A549 (cell line): ENCODE results near the gene MCTP1. TPM values are rescaled to one million over a fixed set of nuclear protein-coding genes. Genes with fewer than 3 reads are reported as not detected.

ENCODE experiments used
- ATAC-seq, 2 experiments: fragments of 200-7000 bp in 1 of 2; fragments of >200 bp in 1 of 2; cut with Nextera tagmentation in 1 of 2; cut with Tn5 transposase in 1 of 2; 3 replicates each; pipeline versions ENCODE4 v1.8.0 to v1.9.1; 2018 to 2020; ENCODE audit warnings: mild to moderate bottlenecking in 1 of 2, moderate library complexity in 1 of 2
- CTCF ChIA-PET: fragments of 300-600 bp; sonication (Branson Sonifier 250); formaldehyde crosslinking; extraction: SDS; loops from one replicate; lab custom pipeline; 2021; ENCODE audit warnings: antibody characterized with exemption, inconsistent platforms; lab: Yijun Ruan, JAX
- POLR2A ChIA-PET: fragments of 350-600 bp; formaldehyde crosslinking; extraction: SDS; loops from one replicate; lab custom pipeline; 2021; ENCODE audit warnings: antibody characterized with exemption, inconsistent platforms; lab: Yijun Ruan, JAX
- DNase-seq, 2 experiments: peaks; one replicate each; pipeline versions ENCODE4 v3.0.0 to v3.0.0-alpha.2; 2011 to 2016; ENCODE audit warnings: low read depth in 1 of 2, low spot score in 1 of 2
- FAIRE-seq: peaks from 2 replicates; lab custom pipeline; 2011; peaks lifted over from hg19 to GRCh38; lab: Jason Lieb, UNC
- H3K27ac ChIP-seq, 2 experiments: fragments of >200 bp; sonication (Bioruptor Twin); formaldehyde crosslinking; 3 replicates each; pipeline ENCODE4 v1.5.1; 2016 to 2017
- H3K4me1 ChIP-seq: fragments of >200 bp; sonication (Bioruptor Twin); formaldehyde crosslinking; 3 replicates; pipeline ENCODE4 v1.6.1; 2016
- H3K4me2 ChIP-seq: fragments of >200 bp; sonication (Bioruptor Twin); formaldehyde crosslinking; 3 replicates; pipeline ENCODE4 v1.6.1; 2016
- H3K4me3 ChIP-seq: fragments of >200 bp; sonication (Bioruptor Twin); formaldehyde crosslinking; 3 replicates; pipeline ENCODE4 v1.5.1; 2016
- H3K9me3 ChIP-seq: fragments of >200 bp; sonication (Bioruptor Twin); formaldehyde crosslinking; 3 replicates; pipeline ENCODE4 v1.6.1; 2016
- CBX8 ChIP-seq: fragments of 200-600 bp; sonication (generic); IDR thresholded peaks from 2 replicates; pipeline ENCODE4 v1.6.1; 2016
- CHD2 ChIP-seq: fragments of 150-350 bp; IDR thresholded peaks from 2 replicates; pipeline ENCODE4 v1.6.1; 2014; ENCODE audit warnings: low read length; ENCODE audit not compliant: partially characterized antibody
- EHF ChIP-seq: fragments of 250-450 bp; sonication (Bioruptor Pico); IDR thresholded peaks from 2 replicates; pipeline ENCODE4 v1.5.0; 2020; ENCODE audit warnings: mild to moderate bottlenecking
- EHMT2 ChIP-seq: fragments of 200-600 bp; sonication (generic); IDR thresholded peaks from 2 replicates; pipeline ENCODE4 v1.6.1; 2016; ENCODE audit warnings: antibody characterized with exemption, low read depth, mild to moderate bottlenecking, moderate library complexity
- EP300 ChIP-seq, 2 experiments: fragments of >200 bp; sonication (Bioruptor Twin); formaldehyde crosslinking; IDR thresholded peaks; 2 replicates in 1 of 2; 3 replicates in 1 of 2; pipeline ENCODE4 v1.6.1; 2016 to 2017
- ESRRA ChIP-seq: fragments of 150-350 bp; IDR thresholded peaks from 2 replicates; pipeline ENCODE4 v1.6.1; 2014; ENCODE audit warnings: mild to moderate bottlenecking, low read length, borderline replicate concordance
- FOSB ChIP-seq: fragments of 250-450 bp; sonication (Bioruptor Pico); IDR thresholded peaks from 2 replicates; pipeline ENCODE4 v1.5.0; 2020; ENCODE audit warnings: mild to moderate bottlenecking, moderate library complexity
- GATA3 ChIP-seq: IDR thresholded peaks from 2 replicates; pipeline ENCODE4 v1.6.1; 2012; ENCODE audit warnings: borderline replicate concordance
- HOXB5 ChIP-seq: fragments of 250-450 bp; sonication (Bioruptor Pico); IDR thresholded peaks from 2 replicates; pipeline ENCODE4 v1.5.0; 2020; ENCODE audit warnings: mild to moderate bottlenecking, moderate library complexity
- JUN ChIP-seq, 2 experiments: fragments of >200 bp; sonication (Bioruptor Twin); formaldehyde crosslinking; IDR thresholded peaks; 2 replicates in 1 of 2; 3 replicates in 1 of 2; pipeline ENCODE4 v1.6.1; 2016 to 2017
- KDM1A ChIP-seq: fragments of 200-600 bp; sonication (generic); IDR thresholded peaks from 2 replicates; pipeline ENCODE4 v1.6.1; 2016; ENCODE audit warnings: low read depth, mild to moderate bottlenecking
- MYC ChIP-seq: IDR thresholded peaks from 2 replicates; pipeline ENCODE4 v1.6.1; 2012; ENCODE audit warnings: mild to moderate bottlenecking, inconsistent platforms, low read length, improper control_type of control experiment, borderline replicate concordance
- NFE2L2 ChIP-seq: fragments of 150-350 bp; conservative IDR thresholded peaks from 2 replicates; pipeline ENCODE4 v1.6.1; 2014; ENCODE audit warnings: low read length
- NPAS2 ChIP-seq: fragments of 250-450 bp; sonication (Bioruptor Pico); IDR thresholded peaks from 2 replicates; pipeline ENCODE4 v1.8.0; 2022; ENCODE audit warnings: mild to moderate bottlenecking, moderate library complexity, borderline replicate concordance
- PHF8 ChIP-seq: fragments of 200-600 bp; sonication (generic); IDR thresholded peaks from 2 replicates; pipeline ENCODE4 v1.6.1; 2016; ENCODE audit warnings: low read depth, mild to moderate bottlenecking, antibody characterized with exemption, moderate library complexity, borderline replicate concordance
- POLR2AphosphoS2 ChIP-seq: conservative IDR thresholded peaks from 2 replicates; pipeline ENCODE4 v1.6.1; 2012; ENCODE audit warnings: low read length, improper control_type of control experiment, inconsistent platforms
- RARB ChIP-seq: fragments of 250-450 bp; sonication (Bioruptor Pico); IDR thresholded peaks from 2 replicates; pipeline ENCODE4 v1.8.0; 2021; ENCODE audit warnings: mild to moderate bottlenecking, moderate library complexity
- RCOR1 ChIP-seq: fragments of 150-350 bp; IDR thresholded peaks from 2 replicates; pipeline ENCODE4 v1.6.1; 2014; ENCODE audit warnings: antibody characterized with exemption, low read length, low read depth
- SREBF2 ChIP-seq: fragments of 450-650 bp; IDR thresholded peaks from 2 replicates; pipeline ENCODE4 v1.6.1; 2014; ENCODE audit warnings: mild to moderate bottlenecking, moderate library complexity
- TP53 ChIP-seq: fragments of 250-450 bp; sonication (Bioruptor Pico); IDR thresholded peaks from 2 replicates; pipeline ENCODE4 v1.5.0; 2021; ENCODE audit warnings: mild to moderate bottlenecking, moderate library complexity
- ZC3H11A ChIP-seq: fragments of 450-650 bp; IDR thresholded peaks from 2 replicates; pipeline ENCODE4 v1.6.1; 2014; ENCODE audit warnings: antibody characterized with exemption, mild to moderate bottlenecking
- ZFP36 ChIP-seq: fragments of 450-650 bp; IDR thresholded peaks from 2 replicates; pipeline ENCODE4 v1.6.1; 2014; ENCODE audit warnings: borderline replicate concordance; ENCODE audit not compliant: partially characterized antibody
- WGBS: methylation state at CpG from one replicate; pipeline ENCODE4 v1.1.6; 2017; ENCODE audit errors: missing lambda C conversion rate; 5-methylcytosine and 5-hydroxymethylcytosine counted together
- polyA plus RNA-seq, 4 experiments: library from polyadenylated mRNA; depleted of rRNA in 3 of 4; stranded (reverse); fragments of >200 nt; fragmentation: RNase III in 1 of 4; extraction: RNeasy Plus Mini Kit Qiagen cat#74134 plus additional on column Dnase treatment in 1 of 4; gene quantifications; 2 replicates in 3 of 4; 3 replicates in 1 of 4; pipeline ENCODE4 v1.2.3, GENCODE V29; 2011 to 2017
- TF ChIP-seq, protein P1 (sequence below): fragments of 150-350 bp; IDR thresholded peaks from 2 replicates; pipeline ENCODE4 v1.6.1; 2014; ENCODE audit warnings: low read depth, mild to moderate bottlenecking, low read length
- TF ChIP-seq, protein P2 (sequence below): fragments of 200-600 bp; sonication (generic); IDR thresholded peaks from 2 replicates; pipeline ENCODE4 v1.6.1; 2016; ENCODE audit warnings: antibody characterized with exemption, mild to moderate bottlenecking, moderate library complexity
- TF ChIP-seq, protein P3 (sequence below): fragments of 250-450 bp; sonication (Bioruptor Pico); IDR thresholded peaks from 2 replicates; pipeline ENCODE4 v1.5.0; 2021; ENCODE audit warnings: mild to moderate bottlenecking, moderate library complexity, borderline replicate concordance
- TF ChIP-seq, protein P4 (sequence below): IDR thresholded peaks from 2 replicates; pipeline ENCODE4 v1.6.1; 2012
- TF ChIP-seq, protein P5 (sequence below): fragments of 250-450 bp; sonication (Bioruptor Pico); IDR thresholded peaks from 2 replicates; pipeline ENCODE4 v1.5.0; 2020; ENCODE audit warnings: low read depth, mild to moderate bottlenecking, moderate library complexity
- TF ChIP-seq, protein P6 (sequence below): IDR thresholded peaks from 2 replicates; pipeline ENCODE4 v1.6.1; 2012

Gene MCTP1
- polyA plus RNA-seq, 2 of the 4 experiments (the other 2 are of a cell fraction) = 5.4 to 6.9 TPM

DNA sequence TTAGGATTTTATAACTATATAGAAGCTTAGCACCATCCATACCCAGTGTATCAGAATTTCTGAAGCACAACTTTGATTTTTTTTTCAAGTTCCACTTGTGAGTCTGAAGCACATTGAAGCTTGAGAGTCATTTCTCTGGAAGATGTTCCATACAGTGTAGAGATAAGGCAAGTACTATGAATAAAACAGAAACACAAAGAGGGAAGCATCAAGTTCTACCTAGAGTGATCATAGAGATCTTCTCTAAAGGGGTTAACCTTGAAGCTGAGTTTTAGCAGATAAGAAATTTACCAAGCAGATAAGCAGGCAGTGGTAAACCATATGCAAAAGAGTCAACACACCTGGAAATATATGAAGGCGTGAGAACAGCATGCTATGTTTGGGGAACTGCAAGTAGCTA is 125.3 kb downstream of the MCTP1 start:
- ChIA-PET CTCF (no interaction called here), POLR2A (no interaction called here)
- WGBS = 4% methylated on average over 1 of the region's 1 CpG
- no peaks in the 10 kb centered on the region for H3K4me1 ChIP-seq
- ATAC-seq (no peak), FAIRE-seq (no peak), DNase-seq (no peak)
- H3K9me3 ChIP-seq = no peaks in the 10 kb centered on the region
- H3K27ac ChIP-seq = no peak overlapping the region
- no peak overlapping the region for H3K4me2 ChIP-seq
- TF ChIP-seq SREBF2 (no peak), CHD2 (no peak), EHMT2 (no peak), CBX8 (no peak), HOXB5 (CRISPR knock-in tag) (no peak), NFE2L2 (no peak), ZC3H11A (no peak), KDM1A (no peak), ESRRA (no peak), EP300 (IDR thresholded peaks at IDR 0.05) (no peak), PHF8 (no peak), JUN (IDR thresholded peaks at IDR 0.05) (no peak), RARB (CRISPR knock-in tag) (no peak), EHF (CRISPR knock-in tag) (no peak)
- TF ChIP-seq, protein P1, sequence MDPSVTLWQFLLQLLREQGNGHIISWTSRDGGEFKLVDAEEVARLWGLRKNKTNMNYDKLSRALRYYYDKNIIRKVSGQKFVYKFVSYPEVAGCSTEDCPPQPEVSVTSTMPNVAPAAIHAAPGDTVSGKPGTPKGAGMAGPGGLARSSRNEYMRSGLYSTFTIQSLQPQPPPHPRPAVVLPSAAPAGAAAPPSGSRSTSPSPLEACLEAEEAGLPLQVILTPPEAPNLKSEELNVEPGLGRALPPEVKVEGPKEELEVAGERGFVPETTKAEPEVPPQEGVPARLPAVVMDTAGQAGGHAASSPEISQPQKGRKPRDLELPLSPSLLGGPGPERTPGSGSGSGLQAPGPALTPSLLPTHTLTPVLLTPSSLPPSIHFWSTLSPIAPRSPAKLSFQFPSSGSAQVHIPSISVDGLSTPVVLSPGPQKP = no peak
- TF ChIP-seq, protein P2, sequence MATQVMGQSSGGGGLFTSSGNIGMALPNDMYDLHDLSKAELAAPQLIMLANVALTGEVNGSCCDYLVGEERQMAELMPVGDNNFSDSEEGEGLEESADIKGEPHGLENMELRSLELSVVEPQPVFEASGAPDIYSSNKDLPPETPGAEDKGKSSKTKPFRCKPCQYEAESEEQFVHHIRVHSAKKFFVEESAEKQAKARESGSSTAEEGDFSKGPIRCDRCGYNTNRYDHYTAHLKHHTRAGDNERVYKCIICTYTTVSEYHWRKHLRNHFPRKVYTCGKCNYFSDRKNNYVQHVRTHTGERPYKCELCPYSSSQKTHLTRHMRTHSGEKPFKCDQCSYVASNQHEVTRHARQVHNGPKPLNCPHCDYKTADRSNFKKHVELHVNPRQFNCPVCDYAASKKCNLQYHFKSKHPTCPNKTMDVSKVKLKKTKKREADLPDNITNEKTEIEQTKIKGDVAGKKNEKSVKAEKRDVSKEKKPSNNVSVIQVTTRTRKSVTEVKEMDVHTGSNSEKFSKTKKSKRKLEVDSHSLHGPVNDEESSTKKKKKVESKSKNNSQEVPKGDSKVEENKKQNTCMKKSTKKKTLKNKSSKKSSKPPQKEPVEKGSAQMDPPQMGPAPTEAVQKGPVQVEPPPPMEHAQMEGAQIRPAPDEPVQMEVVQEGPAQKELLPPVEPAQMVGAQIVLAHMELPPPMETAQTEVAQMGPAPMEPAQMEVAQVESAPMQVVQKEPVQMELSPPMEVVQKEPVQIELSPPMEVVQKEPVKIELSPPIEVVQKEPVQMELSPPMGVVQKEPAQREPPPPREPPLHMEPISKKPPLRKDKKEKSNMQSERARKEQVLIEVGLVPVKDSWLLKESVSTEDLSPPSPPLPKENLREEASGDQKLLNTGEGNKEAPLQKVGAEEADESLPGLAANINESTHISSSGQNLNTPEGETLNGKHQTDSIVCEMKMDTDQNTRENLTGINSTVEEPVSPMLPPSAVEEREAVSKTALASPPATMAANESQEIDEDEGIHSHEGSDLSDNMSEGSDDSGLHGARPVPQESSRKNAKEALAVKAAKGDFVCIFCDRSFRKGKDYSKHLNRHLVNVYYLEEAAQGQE = no peak
- TF ChIP-seq, protein P3, sequence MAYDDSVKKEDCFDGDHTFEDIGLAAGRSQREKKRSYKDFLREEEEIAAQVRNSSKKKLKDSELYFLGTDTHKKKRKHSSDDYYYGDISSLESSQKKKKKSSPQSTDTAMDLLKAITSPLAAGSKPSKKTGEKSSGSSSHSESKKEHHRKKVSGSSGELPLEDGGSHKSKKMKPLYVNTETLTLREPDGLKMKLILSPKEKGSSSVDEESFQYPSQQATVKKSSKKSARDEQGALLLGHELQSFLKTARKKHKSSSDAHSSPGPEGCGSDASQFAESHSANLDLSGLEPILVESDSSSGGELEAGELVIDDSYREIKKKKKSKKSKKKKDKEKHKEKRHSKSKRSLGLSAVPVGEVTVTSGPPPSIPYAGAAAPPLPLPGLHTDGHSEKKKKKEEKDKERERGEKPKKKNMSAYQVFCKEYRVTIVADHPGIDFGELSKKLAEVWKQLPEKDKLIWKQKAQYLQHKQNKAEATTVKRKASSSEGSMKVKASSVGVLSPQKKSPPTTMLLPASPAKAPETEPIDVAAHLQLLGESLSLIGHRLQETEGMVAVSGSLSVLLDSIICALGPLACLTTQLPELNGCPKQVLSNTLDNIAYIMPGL (CRISPR knock-in tag) = no peak
- H3K4me3 ChIP-seq = no peak overlapping the region

DNA sequence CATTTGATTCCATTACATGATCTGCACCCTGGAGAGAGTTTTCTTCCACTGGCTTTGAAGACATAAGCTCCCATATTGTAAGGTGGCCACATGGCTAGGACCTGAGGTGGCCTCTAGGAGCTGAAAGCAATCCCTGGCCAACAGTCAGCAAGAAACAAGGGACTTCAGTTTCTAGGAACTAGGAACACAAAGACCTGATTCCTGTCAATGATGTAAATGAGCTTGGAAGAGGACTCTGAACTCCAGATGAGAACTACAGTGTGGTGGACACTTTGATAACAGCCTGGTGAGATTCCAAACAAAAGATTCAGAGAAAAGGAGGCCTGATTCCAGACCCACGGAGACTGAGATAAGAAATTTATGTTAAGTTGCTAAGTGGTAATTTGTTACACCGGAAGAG is 129.0 kb downstream of the MCTP1 start:
- TF ChIP-seq RCOR1 (no peak), FOSB (no peak), POLR2AphosphoS2 (no peak), NPAS2 (no peak), ZFP36 (no peak), TP53 (no peak), MYC (no peak), GATA3 (no peak)
- TF ChIP-seq, protein P4, sequence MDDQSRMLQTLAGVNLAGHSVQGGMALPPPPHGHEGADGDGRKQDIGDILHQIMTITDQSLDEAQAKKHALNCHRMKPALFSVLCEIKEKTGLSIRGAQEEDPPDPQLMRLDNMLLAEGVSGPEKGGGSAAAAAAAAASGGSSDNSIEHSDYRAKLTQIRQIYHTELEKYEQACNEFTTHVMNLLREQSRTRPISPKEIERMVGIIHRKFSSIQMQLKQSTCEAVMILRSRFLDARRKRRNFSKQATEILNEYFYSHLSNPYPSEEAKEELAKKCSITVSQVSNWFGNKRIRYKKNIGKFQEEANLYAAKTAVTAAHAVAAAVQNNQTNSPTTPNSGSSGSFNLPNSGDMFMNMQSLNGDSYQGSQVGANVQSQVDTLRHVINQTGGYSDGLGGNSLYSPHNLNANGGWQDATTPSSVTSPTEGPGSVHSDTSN = no peak
- TF ChIP-seq, protein P5, sequence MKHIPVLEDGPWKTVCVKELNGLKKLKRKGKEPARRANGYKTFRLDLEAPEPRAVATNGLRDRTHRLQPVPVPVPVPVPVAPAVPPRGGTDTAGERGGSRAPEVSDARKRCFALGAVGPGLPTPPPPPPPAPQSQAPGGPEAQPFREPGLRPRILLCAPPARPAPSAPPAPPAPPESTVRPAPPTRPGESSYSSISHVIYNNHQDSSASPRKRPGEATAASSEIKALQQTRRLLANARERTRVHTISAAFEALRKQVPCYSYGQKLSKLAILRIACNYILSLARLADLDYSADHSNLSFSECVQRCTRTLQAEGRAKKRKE (CRISPR knock-in tag) = no peak
- TF ChIP-seq, protein P6, sequence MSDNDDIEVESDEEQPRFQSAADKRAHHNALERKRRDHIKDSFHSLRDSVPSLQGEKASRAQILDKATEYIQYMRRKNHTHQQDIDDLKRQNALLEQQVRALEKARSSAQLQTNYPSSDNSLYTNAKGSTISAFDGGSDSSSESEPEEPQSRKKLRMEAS = no peak
- CTCF ChIA-PET = no interaction called here
- H3K9me3 ChIP-seq = no peaks in the 10 kb centered on the region
- WGBS = 77% methylated on average over 2 of the region's 2 CpGs
- no peaks in the 10 kb centered on the region for H3K4me1 ChIP-seq
- H3K27ac ChIP-seq = no peak overlapping the region
- no peak overlapping the region for H3K4me3 ChIP-seq
- DNase-seq (no peak), FAIRE-seq (no peak), ATAC-seq (no peak)
- H3K4me2 ChIP-seq = no peak overlapping the region
- POLR2A ChIA-PET = no interaction called here
